HEK293T (cell line): Measurements from ENCODE around the gene PLCB2.

Experiments
- BHLHE40 ChIP-seq: fragments of 450-650 bp; IDR thresholded peaks from 2 replicates; pipeline ENCODE4 v1.6.1; 2016; ENCODE audit warnings: mild to moderate bottlenecking, moderate library complexity, borderline replicate concordance
- ELF4 ChIP-seq: fragments of 450-650 bp; IDR thresholded peaks from 2 replicates; pipeline ENCODE4 v1.6.1; 2017; ENCODE audit warnings: antibody characterized with exemption
- FOXK2 ChIP-seq: fragments of 450-650 bp; IDR thresholded peaks from 2 replicates; pipeline ENCODE4 v1.6.1; 2016; ENCODE audit warnings: mild to moderate bottlenecking
- FOXM1 ChIP-seq: fragments of 450-650 bp; IDR thresholded peaks from 2 replicates; pipeline ENCODE4 v1.6.1; 2017; ENCODE audit warnings: mild to moderate bottlenecking, borderline replicate concordance
- HDGF ChIP-seq: fragments of 450-650 bp; IDR thresholded peaks from 2 replicates; pipeline ENCODE4 v1.6.1; 2017; ENCODE audit warnings: antibody characterized with exemption, borderline replicate concordance
- NFRKB ChIP-seq: fragments of 450-650 bp; IDR thresholded peaks from 2 replicates; pipeline ENCODE4 v1.6.1; 2016; ENCODE audit warnings: mild to moderate bottlenecking, moderate library complexity
- SUZ12 ChIP-seq: fragments of 450-650 bp; IDR thresholded peaks from 2 replicates; pipeline ENCODE4 v1.6.1; 2016; ENCODE audit warnings: mild to moderate bottlenecking
- TARDBP ChIP-seq: fragments of 450-650 bp; IDR thresholded peaks from 2 replicates; pipeline ENCODE4 v1.6.1; 2016

DNA sequence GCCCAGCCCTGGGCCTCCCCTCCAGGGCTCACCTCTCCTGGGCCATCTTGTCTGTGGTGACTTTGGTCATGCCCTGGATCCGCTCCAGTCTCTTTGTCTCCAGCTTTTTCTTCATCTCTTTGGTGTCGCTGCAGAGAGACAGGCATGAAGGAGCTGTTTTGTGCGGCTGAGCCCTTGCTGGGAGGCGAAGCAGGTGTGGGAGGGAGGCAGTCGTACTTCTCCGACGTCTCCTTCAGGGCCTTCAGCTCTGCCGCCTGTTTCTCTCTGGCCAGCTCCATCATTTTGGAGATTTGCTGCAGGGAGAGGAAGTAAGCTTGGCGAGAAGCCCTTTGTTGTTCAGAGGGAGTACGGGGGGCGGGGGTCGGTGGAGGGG lies 17.2 kb downstream of the PLCB2 start:
- TF ChIP-seq HDGF (no peak), SUZ12 (no peak), BHLHE40 (no peak), NFRKB (no peak), TARDBP (no peak), FOXK2 (no peak), ELF4 (no peak), FOXM1 (no peak)
